ENCODE measurements around the gene TTC39A. TPM values are rescaled to one million over a fixed set of nuclear protein-coding genes. Genes with fewer than 3 reads are reported as not detected.

Gene TTC39A
- total and polyA plus RNA-seq, 2 donors (not counting 1 experiment from before 2014, with no cell fraction given), result not detected

DNA sequence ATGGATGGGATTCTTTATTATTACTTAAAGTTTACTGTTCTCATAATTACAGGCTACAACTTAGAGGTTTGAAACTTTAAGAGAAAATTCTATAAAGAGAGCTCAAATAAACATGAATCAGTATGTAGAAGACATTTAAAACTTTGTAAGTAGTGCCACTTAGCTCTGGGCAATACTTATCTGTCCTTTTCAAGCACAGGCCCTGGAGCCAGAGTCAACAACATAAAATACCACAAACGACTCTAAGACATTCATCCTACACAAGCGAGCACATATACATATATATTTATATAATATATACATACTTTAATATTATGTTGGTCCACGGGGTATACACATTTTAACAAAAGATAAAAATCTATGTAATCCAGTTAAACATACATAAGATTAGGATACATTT, 24.1 kb upstream of the TTC39A start:
- ATAC-seq (ENCODE audit: low read depth) (no peak), DNase-seq (no peak)
- Histone ChIP-seq H3K9me3 (ENCODE audit: control extremely low read depth in 1 of 3, control insufficient read depth in 2 of 3, insufficient read depth in 1 of 3, low read length in 2 of 3) (no peaks in the 10 kb centered on the region), H3K27ac (ENCODE audit: low read length in 2 of 2) (no peak overlapping the region), H3K4me2 (replicated peaks; ENCODE audit: low read depth, low read length, poor library complexity, severe bottlenecking) (no peak overlapping the region), H3K9ac (ENCODE audit: low read length) (no peak overlapping the region), H3K79me2 (ENCODE audit: control insufficient read depth, insufficient read depth, low read length) (no peaks in the 10 kb centered on the region), H3K36me3 (replicated peaks in 1 of 2; ENCODE audit: control extremely low read depth in 1 of 2, control insufficient read depth in 1 of 2, extremely low read depth in 1 of 2, insufficient read depth in 2 of 2, low read length in 1 of 2) (peaks cover 2 to 33% of the 10 kb centered on the region in 2 experiments), H3K4me3 (ENCODE audit: control extremely low read depth in 1 of 5, extremely low read depth in 1 of 5, insufficient read depth in 1 of 5, low read depth in 2 of 5, low read length in 4 of 5) (no peak overlapping the region), H4K20me1 (ENCODE audit: control insufficient read depth, insufficient read depth, low read length, poor library complexity, severe bottlenecking) (no peaks in the 10 kb centered on the region), H3K27me3 (replicated peaks in 1 of 4; ENCODE audit: control extremely low read depth in 1 of 4, control insufficient read depth in 3 of 4, insufficient read depth in 4 of 4, low read length in 3 of 4) (no peaks in the 10 kb centered on the region), H2AFZ (ENCODE audit: insufficient read depth, low read depth, low read length, poor library complexity, severe bottlenecking) (no peak overlapping the region), H3K4me1 (ENCODE audit: control insufficient read depth in 2 of 2, insufficient read depth in 2 of 2, low read length in 2 of 2) (no peaks in the 10 kb centered on the region)
- no peaks in the 10 kb centered on the region for H3K4me1 Mint-ChIP-seq
- POLR2A ChIA-PET, result no interaction called here
- no peak overlapping the region for H3K27ac Mint-ChIP-seq
- TF ChIP-seq, protein P1, sequence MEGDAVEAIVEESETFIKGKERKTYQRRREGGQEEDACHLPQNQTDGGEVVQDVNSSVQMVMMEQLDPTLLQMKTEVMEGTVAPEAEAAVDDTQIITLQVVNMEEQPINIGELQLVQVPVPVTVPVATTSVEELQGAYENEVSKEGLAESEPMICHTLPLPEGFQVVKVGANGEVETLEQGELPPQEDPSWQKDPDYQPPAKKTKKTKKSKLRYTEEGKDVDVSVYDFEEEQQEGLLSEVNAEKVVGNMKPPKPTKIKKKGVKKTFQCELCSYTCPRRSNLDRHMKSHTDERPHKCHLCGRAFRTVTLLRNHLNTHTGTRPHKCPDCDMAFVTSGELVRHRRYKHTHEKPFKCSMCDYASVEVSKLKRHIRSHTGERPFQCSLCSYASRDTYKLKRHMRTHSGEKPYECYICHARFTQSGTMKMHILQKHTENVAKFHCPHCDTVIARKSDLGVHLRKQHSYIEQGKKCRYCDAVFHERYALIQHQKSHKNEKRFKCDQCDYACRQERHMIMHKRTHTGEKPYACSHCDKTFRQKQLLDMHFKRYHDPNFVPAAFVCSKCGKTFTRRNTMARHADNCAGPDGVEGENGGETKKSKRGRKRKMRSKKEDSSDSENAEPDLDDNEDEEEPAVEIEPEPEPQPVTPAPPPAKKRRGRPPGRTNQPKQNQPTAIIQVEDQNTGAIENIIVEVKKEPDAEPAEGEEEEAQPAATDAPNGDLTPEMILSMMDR (IDR thresholded peaks at IDR 0.05), result no peak
- no peak for TF ChIP-seq EZH2 (IDR thresholded peaks at IDR 0.05; ENCODE audit: borderline replicate concordance, insufficient read depth, low read depth, low read length, poor library complexity, severe bottlenecking)
- H3K9me3 Mint-ChIP-seq (ENCODE audit: insufficient read depth), result no peaks in the 10 kb centered on the region
- WGBS (ENCODE audit: insufficient coverage), result no CpG with 5 or more reads among the region's 3 CpGs
- no peaks in the 10 kb centered on the region for H3K27me3 Mint-ChIP-seq
- CTCF ChIA-PET, result no interaction called here
- no peak overlapping the region for H3K4me3 Mint-ChIP-seq
- intact Hi-C loops (cut with micrococcal nuclease), result no loop called here

DNA sequence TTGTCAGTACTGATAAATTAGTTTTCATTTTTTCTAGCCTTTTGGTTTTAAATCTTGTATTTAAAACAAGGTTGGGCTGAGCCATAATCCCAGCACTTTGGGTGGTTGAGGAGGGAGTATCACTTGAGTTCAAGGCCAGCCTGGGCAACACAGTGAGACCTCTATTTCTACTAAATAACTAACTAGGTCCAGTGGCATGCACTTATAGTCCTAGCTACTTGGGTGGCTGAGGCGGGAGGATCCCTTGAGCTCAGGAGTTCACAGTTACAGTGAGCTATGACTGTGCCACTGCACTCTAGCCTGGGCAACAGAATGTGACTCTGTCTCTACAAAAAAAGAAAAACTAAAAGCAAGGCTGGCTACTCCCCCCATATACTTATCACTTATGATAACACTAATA, 21.5 kb upstream of the TTC39A start:
- TF ChIP-seq, protein P1 (IDR thresholded peaks at IDR 0.05), result no peak
- no peak for TF ChIP-seq EZH2 (IDR thresholded peaks at IDR 0.05; ENCODE audit: borderline replicate concordance, insufficient read depth, low read depth, low read length, poor library complexity, severe bottlenecking)
- no peak overlapping the region for H3K4me3 ChIP-seq (ENCODE audit: control extremely low read depth in 1 of 5, extremely low read depth in 1 of 5, insufficient read depth in 1 of 5, low read depth in 2 of 5, low read length in 4 of 5)
- H3K4me3 Mint-ChIP-seq, result no peak overlapping the region
- no peak for ATAC-seq (ENCODE audit: low read depth)
- no peaks in the 10 kb centered on the region for H3K79me2 ChIP-seq (ENCODE audit: control insufficient read depth, insufficient read depth, low read length)
- peaks cover 2 to 26% of the 10 kb centered on the region in 2 experiments for H3K36me3 ChIP-seq (replicated peaks in 1 of 2; ENCODE audit: control extremely low read depth in 1 of 2, control insufficient read depth in 1 of 2, extremely low read depth in 1 of 2, insufficient read depth in 2 of 2, low read length in 1 of 2)
- H4K20me1 ChIP-seq (ENCODE audit: control insufficient read depth, insufficient read depth, low read length, poor library complexity, severe bottlenecking), result no peaks in the 10 kb centered on the region
- H2AFZ ChIP-seq (ENCODE audit: insufficient read depth, low read depth, low read length, poor library complexity, severe bottlenecking), result no peak overlapping the region
- no peaks in the 10 kb centered on the region for H3K4me1 ChIP-seq (ENCODE audit: control insufficient read depth in 2 of 2, insufficient read depth in 2 of 2, low read length in 2 of 2)
- H3K27ac ChIP-seq (ENCODE audit: low read length in 2 of 2), result no peak overlapping the region
- ChIA-PET POLR2A (no interaction called here), CTCF (no interaction called here)
- intact Hi-C loops (cut with micrococcal nuclease), result no loop called here
- H3K4me2 ChIP-seq (replicated peaks; ENCODE audit: low read depth, low read length, poor library complexity, severe bottlenecking), result no peak overlapping the region
- H3K9ac ChIP-seq (ENCODE audit: low read length), result no peak overlapping the region
- no peaks in the 10 kb centered on the region for H3K4me1 Mint-ChIP-seq
- no peak for DNase-seq
- H3K27me3 ChIP-seq (replicated peaks in 1 of 4; ENCODE audit: control extremely low read depth in 1 of 4, control insufficient read depth in 3 of 4, insufficient read depth in 4 of 4, low read length in 3 of 4), result no peaks in the 10 kb centered on the region
- H3K27ac Mint-ChIP-seq, result no peak overlapping the region
- no peaks in the 10 kb centered on the region for H3K27me3 Mint-ChIP-seq
- H3K9me3 ChIP-seq (ENCODE audit: control extremely low read depth in 1 of 3, control insufficient read depth in 2 of 3, insufficient read depth in 1 of 3, low read length in 2 of 3), result no peaks in the 10 kb centered on the region
- WGBS (ENCODE audit: insufficient coverage), result no CpG with 5 or more reads among the region's 1 CpG
- H3K9me3 Mint-ChIP-seq (ENCODE audit: insufficient read depth), result no peaks in the 10 kb centered on the region
